ENCODE results near the gene NACC2.

The NACC2 gene

GRCh38 chr9:136109351-136110081, 14.4 kb upstream of the NACC2 start:
- Histone ChIP-seq H3K4me1 (ENCODE audit: control insufficient read depth, insufficient read depth, low read length) (peaks cover 8% of the 10 kb centered on the region; the same call in 1 of the 2 replicates), H3K36me3 (ENCODE audit: control insufficient read depth in 2 of 2, insufficient read depth in 1 of 2, low read length in 2 of 2) (peaks cover 0 to 2% of the 10 kb centered on the region in 2 experiments; a peak in 1 of 3 replicates), H3K9me3 (ENCODE audit: control insufficient read depth, insufficient read depth, low read depth, low read length) (no peaks in the 10 kb centered on the region), H3K4me3 (ENCODE audit: low read depth, low read length) (peak overlapping the region; percentile 5), H3K27ac (ENCODE audit: extremely low read depth, low read depth, low read length) (peak overlapping the region; percentile 92)
- ChIA-PET POLR2A (interaction anchor here (0.6 to 7.9 kb wide), 12 partner anchors 8 to 1114 kb away, joined by 3 to 84 read pairs (median 4); partner anchors contain the start of genes NACC2, TMEM250 and UBAC1), CTCF (interaction anchor here (0.5 to 4.4 kb wide), 7 partner anchors 9 to 507 kb away, joined by 3 to 20 read pairs (median 3); no protein-coding TSS in a partner anchor)
- TF ChIP-seq KLF10 (tag by site-specific recombination; IDR thresholded peaks at IDR 0.05) (peak; percentile 99), ZBTB6 (tag by site-specific recombination; IDR thresholded peaks at IDR 0.05) (peak; percentile 79), ZNF311 (tag by site-specific recombination; IDR thresholded peaks at IDR 0.05; ENCODE audit: borderline replicate concordance) (no peak), ZNF132 (tag by site-specific recombination; IDR thresholded peaks at IDR 0.05; ENCODE audit: borderline replicate concordance) (no peak), ZEB2 (tag by site-specific recombination; IDR thresholded peaks at IDR 0.05) (peak; percentile 93), ZNF433 (tag by site-specific recombination; IDR thresholded peaks at IDR 0.05; ENCODE audit: low read depth) (no peak), RBAK (tag by site-specific recombination; IDR thresholded peaks at IDR 0.05) (no peak), SALL2 (tag by site-specific recombination; IDR thresholded peaks at IDR 0.05; ENCODE audit: borderline replicate concordance) (no peak), ZBTB48 (tag by site-specific recombination; IDR thresholded peaks at IDR 0.05) (no peak), ZNF112 (tag by site-specific recombination; IDR thresholded peaks at IDR 0.05) (no peak), ZBTB8A (tag by site-specific recombination; IDR thresholded peaks at IDR 0.05) (peak; percentile 99), ZNF366 (tag by site-specific recombination; conservative IDR thresholded peaks at IDR 0.05) (0 out of 2 replicates have a peak, but pooled peaks have one; percentile 20), ZNF362 (tag by site-specific recombination; IDR thresholded peaks at IDR 0.05) (no peak), SCRT1 (tag by site-specific recombination; IDR thresholded peaks at IDR 0.05; ENCODE audit: borderline replicate concordance) (no peak), ZNF621 (tag by site-specific recombination; IDR thresholded peaks at IDR 0.05) (no peak), GLI2 (tag by site-specific recombination; IDR thresholded peaks at IDR 0.05; ENCODE audit: borderline replicate concordance, low read depth) (0 out of 2 replicates have a peak, but pooled peaks have one; percentile 70), SP3 (tag by site-specific recombination; IDR thresholded peaks at IDR 0.05) (peak; percentile 79), CTCF (tag by site-specific recombination; IDR thresholded peaks at IDR 0.05) (peak; percentile 63; the same call in 1 of the 2 replicates), SETDB1 (IDR thresholded peaks at IDR 0.05; ENCODE audit: insufficient read length, low read length) (no peak), ZNF548 (tag by site-specific recombination; IDR thresholded peaks at IDR 0.05) (no peak), ZNF776 (tag by site-specific recombination; IDR thresholded peaks at IDR 0.05; ENCODE audit: borderline replicate concordance) (no peak), ZNF645 (tag by site-specific recombination; IDR thresholded peaks at IDR 0.05) (no peak), ZNF18 (tag by site-specific recombination; IDR thresholded peaks at IDR 0.05) (0 out of 2 replicates have a peak, but pooled peaks have one; percentile 41)
- TF ChIP-seq, protein P1, sequence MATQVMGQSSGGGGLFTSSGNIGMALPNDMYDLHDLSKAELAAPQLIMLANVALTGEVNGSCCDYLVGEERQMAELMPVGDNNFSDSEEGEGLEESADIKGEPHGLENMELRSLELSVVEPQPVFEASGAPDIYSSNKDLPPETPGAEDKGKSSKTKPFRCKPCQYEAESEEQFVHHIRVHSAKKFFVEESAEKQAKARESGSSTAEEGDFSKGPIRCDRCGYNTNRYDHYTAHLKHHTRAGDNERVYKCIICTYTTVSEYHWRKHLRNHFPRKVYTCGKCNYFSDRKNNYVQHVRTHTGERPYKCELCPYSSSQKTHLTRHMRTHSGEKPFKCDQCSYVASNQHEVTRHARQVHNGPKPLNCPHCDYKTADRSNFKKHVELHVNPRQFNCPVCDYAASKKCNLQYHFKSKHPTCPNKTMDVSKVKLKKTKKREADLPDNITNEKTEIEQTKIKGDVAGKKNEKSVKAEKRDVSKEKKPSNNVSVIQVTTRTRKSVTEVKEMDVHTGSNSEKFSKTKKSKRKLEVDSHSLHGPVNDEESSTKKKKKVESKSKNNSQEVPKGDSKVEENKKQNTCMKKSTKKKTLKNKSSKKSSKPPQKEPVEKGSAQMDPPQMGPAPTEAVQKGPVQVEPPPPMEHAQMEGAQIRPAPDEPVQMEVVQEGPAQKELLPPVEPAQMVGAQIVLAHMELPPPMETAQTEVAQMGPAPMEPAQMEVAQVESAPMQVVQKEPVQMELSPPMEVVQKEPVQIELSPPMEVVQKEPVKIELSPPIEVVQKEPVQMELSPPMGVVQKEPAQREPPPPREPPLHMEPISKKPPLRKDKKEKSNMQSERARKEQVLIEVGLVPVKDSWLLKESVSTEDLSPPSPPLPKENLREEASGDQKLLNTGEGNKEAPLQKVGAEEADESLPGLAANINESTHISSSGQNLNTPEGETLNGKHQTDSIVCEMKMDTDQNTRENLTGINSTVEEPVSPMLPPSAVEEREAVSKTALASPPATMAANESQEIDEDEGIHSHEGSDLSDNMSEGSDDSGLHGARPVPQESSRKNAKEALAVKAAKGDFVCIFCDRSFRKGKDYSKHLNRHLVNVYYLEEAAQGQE (tag by site-specific recombination; IDR thresholded peaks at IDR 0.05), result no peak
- TF ChIP-seq, protein P2, sequence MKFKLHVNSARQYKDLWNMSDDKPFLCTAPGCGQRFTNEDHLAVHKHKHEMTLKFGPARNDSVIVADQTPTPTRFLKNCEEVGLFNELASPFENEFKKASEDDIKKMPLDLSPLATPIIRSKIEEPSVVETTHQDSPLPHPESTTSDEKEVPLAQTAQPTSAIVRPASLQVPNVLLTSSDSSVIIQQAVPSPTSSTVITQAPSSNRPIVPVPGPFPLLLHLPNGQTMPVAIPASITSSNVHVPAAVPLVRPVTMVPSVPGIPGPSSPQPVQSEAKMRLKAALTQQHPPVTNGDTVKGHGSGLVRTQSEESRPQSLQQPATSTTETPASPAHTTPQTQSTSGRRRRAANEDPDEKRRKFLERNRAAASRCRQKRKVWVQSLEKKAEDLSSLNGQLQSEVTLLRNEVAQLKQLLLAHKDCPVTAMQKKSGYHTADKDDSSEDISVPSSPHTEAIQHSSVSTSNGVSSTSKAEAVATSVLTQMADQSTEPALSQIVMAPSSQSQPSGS (tag by site-specific recombination; IDR thresholded peaks at IDR 0.05; ENCODE audit: low read depth), result no peak

Measured in HEK293 (cell line).